ENCODE measurements around the gene PYGL.

GRCh38 chr14:50967103-50967502, 22.8 kb upstream of the PYGL start:
- TF ChIP-seq YY1 (IDR thresholded peaks at IDR 0.05; ENCODE audit: insufficient read depth, insufficient read length), result no peak
- no peak for TF ChIP-seq SUZ12 (IDR thresholded peaks at IDR 0.05; ENCODE audit: extremely low read depth, insufficient read depth, insufficient read length)

Measured in NT2/D1 (cell line).